ENCODE results near the gene SAMD7.
A peak's percentile ranks its signal among the peaks of the same experiment; 100 is the strongest.

SAMD7 gene

GRCh38 chr3:169966428-169966950 is 55.1 kb downstream of the SAMD7 start, which contains the start of gene SEC62:
Gene SEC62, plus strand, starts transcription at chr3:169966807. Its CDS starts 16 bp downstream, at chr3:169966823.
- peak; percentile 93 for DNase-seq (ENCODE audit: low spot score)

- DNase-seq (ENCODE audit: low spot score), result peak; percentile 19
Measured at GRCh38 chr3:169966951-169967915, 55.9 kb downstream of the SAMD7 start.

GRCh38 chr3:169968224-169968885 is 57.0 kb downstream of the SAMD7 start:
- no peak for DNase-seq (ENCODE audit: low spot score)

- no peak for DNase-seq (ENCODE audit: low spot score)
Measured at GRCh38 chr3:169969174-169970095, 58.1 kb downstream of the SAMD7 start.

- no peak for DNase-seq (ENCODE audit: low spot score)
Measured at GRCh38 chr3:169970847-169971246, 59.5 kb downstream of the SAMD7 start.

GRCh38 chr3:169971522-169971921 is 60.1 kb downstream of the SAMD7 start:
- DNase-seq (ENCODE audit: low spot score), result no peak

GRCh38 chr3:169980055-169980454 is 68.7 kb downstream of the SAMD7 start:
- no peak for DNase-seq (ENCODE audit: low spot score)

GRCh38 chr3:169984292-169984691 is 72.9 kb downstream of the SAMD7 start:
- no peak for DNase-seq (ENCODE audit: low spot score)

All from putamen (tissue), 1 donor.